ENCODE results near the gene VRK3. TPM values are rescaled to one million over a fixed set of nuclear protein-coding genes. Genes with fewer than 3 reads are reported as not detected.

Gene VRK3
- total RNA-seq, 1 experiment from 2014 or later: 20.9 TPM

DNA sequence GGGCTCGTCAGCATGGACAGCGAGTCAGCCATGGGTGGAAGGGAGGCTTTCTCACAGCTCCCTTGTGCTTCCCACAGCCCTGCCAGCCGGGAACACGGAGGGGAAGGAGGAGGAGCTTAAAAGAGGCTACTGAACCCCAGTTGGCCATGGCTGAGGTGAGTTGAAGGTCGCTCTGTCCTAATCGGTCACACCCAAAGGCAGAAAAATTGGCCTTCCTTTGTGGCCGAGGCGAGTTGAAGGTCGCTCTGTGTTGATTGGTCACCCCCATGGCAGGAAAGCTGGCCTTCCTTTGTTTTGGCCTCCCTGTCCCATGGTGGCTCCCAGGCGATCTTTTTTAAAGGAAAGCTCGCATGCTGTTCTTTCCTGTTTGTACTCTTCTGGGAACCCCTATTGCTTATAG lies 5.8 kb upstream of the VRK3 start:
- no peak for DNase-seq (ENCODE audit: low read depth)

DNA sequence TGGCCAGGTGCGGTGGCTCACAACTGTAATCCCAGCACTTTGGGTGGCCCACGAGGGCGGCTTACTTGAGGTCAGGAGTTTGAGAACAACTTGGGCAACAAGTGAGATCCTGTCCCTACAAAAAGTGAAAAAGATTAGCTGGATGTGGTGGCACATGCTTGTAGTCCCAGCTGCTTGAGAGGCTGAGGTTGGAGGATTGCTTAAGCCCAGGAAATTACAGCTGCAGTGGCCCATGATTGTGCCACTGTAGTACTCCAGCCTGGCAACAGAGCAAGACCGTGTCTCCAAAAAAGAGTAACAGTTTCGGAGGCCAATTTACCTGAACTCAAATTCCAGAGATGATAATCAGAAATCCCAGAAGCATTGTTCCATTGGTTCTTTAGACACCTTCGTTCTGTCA lies 5.1 kb upstream of the VRK3 start:
- no peak for DNase-seq (ENCODE audit: low read depth)

DNA sequence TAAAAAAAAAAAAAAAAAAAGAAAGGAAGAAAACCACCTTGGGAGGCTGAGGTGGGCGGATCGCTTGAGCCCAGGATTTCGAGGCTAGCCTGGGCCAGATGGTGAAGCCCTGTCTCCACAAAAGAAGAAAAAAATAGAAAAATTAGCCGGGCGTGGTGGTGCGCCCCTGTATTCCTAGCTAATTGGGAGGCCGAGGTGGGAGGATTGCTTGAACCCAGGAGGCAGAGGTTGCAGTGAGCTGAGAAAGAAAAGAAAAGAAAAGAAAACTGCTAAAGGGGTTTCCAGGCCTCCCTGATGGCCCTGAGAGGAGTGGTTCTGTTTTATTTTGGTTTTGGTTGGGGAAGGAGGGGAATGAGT lies 1.4 kb upstream of the VRK3 start:
- DNase-seq (ENCODE audit: low read depth): no peak

DNA sequence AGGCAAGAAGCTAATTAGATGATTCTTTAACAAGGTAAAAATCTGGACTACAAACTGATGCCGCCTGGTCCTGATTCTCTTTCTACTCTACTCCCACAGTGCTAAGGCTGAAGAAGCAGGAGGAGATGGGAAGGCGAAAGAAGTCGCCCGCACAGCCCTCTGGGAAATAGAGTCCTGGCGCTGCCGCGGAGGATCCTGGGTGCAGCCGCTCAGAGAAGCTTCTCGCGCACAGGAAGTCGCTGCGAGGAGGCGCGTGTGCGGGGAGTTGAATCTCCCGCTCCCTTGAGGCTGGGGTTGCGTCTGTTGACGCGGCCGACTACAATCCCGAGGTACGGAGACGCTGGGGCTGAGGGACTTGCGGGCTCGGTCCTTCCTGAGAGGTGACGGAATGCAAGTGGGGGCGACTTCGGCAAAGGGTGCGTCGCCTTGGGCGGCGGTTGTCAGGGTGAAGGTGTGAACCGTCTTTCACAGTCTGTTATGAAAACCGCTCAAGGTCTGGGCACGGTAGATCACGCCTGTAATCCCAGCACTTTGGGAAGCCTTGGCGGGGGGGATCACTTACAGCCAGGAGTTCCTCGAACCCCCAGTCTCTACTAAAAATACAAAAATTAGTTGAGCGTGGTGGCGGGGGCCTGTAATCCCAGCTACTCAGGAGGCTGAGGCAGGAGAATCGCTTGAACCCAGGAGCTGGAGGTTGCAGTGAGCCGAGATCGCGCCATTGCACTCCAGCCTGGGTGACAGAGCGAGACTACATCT lies 800 bp upstream of the VRK3 start, which contains the start of gene ZNF473:
ZNF473 (plus strand) TSS at position 212 of the 756 bp plus-strand sequence. CDS start 5,078 bp downstream, outside the sequence.
- DNase-seq (ENCODE audit: low read depth): peak; percentile 97

DNA sequence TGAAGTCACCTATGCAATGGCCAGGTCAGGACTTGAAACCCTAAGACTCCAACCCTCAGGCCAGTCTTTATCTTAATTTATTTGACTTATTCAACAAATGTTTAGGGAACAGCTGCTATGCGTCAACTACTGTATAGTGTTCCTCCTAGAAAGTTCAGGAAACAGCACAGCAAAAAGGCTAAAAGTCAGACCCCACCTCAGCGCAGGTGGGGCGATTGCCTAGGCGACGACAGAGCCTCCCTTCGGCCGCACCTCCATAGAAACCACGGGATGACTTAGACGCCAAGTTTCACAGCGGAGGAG lies 502 bp downstream of the VRK3 start:
- DNase-seq (ENCODE audit: low read depth): no peak

DNA sequence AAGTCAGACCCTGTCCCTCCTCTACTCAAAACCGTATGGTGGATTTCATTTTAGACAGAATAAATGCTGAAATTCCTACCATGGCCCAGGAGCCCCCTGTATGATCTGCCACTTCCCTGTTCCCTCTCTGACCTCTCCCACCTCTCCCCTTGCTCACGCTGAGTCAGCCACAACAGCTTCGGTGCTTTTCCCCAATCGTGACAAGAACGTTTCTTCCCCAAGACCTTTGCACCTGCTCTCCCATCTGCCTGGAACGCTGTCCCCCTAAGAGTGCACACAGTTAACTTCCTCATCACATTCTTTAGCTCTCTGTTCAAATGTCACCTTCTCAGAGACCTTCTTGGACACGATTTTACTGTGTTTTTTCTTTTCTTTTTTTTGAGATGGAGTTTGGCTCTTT lies 2.3 kb downstream of the VRK3 start:
- DNase-seq (ENCODE audit: low read depth): no peak

DNA sequence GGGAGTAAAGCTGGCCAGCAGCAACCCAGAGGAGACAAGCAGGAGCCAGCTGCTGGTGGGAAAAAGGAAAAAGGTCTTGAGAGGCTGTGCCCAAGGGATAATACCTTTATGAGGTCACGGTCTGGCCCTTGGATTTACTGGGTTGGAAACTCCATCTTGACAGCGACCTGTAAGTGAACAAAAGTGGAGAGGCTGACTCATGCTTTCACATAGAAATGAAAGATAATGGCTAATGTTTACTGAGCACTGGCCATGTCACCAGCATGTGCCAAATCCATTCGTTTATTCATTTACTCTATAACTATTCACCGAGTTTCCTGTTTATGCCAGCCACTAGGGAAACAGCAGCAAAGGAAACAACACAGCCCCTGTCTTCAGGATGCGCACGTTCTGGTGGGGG lies 4.7 kb downstream of the VRK3 start:
- no peak for DNase-seq (ENCODE audit: low read depth)

DNA sequence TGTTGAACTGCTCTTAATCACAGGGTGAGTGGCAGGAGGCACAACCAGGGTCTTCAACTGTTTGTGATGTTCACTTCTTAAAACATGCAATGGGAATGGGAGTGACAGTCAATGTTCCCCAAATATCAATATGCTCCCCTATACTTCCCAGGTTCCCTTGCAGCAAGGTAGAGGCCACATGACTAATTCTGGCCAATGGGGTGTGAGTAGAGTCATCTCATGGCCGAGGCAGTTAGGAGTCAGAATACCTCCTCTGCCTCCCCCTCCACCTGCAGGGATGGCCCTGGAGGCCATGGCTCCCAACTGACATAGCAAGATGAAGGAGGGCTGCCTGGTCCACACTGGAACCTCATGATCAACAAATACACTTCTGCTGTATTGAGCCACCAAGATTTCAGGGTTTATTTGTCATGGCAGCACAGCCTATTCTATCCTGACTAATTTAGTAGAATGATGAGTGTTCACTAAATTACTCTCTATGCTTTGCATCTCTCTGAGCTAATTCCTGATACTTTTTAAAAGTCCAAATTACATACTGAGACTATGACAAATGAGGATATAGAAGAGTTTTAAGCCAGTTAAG lies 8.9 kb downstream of the VRK3 start:
- no peak for DNase-seq (ENCODE audit: low read depth)

DNA sequence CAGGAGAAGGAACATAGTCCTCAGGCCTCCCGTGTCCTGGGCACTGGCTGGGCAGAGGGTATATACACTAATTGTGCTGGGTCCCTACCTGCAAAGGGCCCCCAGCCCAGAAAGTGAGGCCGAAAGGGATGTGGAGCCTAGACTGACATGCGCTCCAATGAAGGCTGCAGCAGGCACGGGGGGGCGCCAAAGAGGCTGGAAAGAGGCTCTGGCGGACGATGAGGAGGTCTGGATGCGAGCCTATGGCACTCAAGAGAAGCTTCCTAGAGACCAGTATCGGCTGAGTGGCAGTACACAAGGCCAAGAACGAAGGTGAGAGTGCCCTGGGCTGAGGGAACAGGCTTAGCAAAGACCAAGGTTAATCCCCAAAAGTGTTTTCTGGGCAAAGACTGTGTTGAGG lies 16.6 kb downstream of the VRK3 start:
- DNase-seq (ENCODE audit: low read depth): no peak

DNA sequence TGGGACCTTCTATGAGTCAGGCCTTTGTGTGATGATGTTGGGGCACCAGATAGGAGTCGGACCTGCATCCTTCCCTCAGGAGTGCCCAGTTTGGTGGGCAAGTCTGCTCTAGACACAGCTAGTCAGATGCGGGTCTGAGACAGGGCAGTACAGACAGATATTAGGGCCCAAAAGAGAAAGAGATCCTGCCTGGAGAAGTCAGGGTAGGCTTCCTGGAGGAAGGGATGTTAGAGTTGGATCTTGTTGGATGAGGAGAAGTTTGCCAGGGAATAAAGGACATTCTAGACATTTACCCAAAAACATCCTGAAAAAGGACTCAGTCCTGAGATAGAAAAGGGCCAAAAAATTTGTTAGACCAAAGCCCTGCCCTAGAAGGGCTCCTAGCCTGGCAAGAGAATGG lies 17.2 kb downstream of the VRK3 start:
- DNase-seq (ENCODE audit: low read depth): no peak

DNA sequence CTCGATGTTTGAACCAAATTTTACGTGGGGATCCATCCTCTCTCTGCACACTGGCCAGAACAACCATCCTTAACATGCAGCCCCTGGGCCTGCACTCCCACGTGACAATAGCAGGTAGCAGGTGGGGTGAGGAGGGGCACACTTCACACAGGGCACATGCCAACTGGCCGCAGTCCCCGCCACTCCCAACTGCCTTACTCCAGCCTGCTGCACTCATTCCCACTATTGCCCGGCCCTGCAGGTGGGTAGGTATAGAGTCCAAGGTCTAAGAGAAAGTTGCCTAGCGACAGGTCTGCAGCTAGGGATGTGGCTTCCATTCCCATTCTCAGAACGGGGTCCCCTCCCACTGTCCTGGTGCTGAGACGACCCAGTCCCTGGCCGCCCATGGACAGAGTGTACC lies 18.0 kb downstream of the VRK3 start:
- no peak for DNase-seq (ENCODE audit: low read depth)

DNA sequence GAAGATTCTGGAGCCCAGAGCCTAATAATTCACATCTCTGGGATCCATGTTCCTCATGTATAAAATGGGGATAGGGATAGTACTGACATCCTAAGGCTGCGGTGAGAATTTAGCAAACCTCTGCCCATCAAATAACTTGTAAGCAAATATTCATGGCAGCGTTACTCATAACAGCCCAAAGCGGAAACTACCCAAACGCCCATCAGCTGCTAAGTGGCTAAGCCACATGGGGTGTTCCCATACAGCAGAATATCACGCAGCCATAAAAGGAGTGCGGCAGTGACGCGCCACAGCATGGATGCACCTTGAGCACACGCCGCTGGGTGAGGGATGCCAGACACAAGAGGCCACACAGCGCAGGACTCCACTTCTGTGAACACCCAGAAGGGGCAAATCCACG lies 19.7 kb downstream of the VRK3 start:
- DNase-seq (ENCODE audit: low read depth): no peak

DNA sequence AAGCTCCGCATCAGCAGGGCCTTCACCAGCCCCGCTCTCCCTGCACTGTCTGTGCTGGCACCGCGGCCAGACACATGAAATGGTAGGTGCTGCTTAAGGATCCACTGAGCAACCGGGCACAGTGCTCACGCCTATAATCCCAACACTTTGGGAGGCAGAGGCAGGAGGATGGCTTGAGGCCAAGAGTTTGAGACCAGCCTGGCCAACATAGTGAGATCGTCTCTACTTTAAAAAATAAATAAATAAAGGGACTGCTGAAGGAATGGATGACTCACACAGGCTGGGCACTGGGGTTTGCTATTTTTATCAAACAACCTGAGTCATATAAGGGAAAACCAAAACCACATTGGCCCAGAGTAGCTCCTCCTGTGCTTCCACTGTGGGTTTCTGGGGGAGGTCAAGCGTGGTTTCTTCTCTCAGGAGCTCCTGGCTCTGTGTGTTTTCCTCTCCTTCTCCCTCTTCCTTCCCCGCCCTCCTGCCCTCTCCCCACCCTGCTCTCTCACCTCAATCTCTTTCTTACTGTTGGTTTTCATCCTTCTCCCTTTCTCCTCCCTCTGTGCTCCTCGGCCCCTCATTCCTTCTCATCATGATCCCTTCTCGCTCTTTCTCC lies 21.3 kb downstream of the VRK3 start:
- peak; percentile 98 for DNase-seq (ENCODE audit: low read depth)

DNA sequence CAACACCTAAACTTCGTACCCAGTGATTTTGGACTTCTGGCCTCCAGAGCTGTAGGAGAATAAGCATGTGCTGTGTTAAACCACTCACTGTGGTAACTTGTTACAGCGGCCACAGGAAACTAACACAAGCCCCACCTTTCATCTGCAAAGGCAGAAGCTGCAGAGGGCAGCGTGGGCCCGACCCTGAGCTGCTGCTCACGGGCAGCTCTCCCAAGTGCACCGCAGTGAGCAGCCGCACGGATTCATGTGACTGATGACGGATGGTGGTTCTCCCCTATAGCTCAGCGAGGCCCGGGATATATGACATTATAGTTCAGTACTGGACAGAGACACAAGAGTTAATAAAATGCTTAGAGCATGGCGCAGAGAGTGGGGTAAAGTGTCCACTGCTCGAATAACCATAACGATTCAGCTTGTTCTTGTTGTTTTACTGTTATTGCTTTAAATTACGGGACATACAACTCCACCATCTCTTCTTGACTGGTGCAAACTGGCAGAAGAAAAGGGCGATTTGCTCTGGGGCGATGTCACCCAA lies 21.9 kb downstream of the VRK3 start:
- no peak for DNase-seq (ENCODE audit: low read depth)

DNA sequence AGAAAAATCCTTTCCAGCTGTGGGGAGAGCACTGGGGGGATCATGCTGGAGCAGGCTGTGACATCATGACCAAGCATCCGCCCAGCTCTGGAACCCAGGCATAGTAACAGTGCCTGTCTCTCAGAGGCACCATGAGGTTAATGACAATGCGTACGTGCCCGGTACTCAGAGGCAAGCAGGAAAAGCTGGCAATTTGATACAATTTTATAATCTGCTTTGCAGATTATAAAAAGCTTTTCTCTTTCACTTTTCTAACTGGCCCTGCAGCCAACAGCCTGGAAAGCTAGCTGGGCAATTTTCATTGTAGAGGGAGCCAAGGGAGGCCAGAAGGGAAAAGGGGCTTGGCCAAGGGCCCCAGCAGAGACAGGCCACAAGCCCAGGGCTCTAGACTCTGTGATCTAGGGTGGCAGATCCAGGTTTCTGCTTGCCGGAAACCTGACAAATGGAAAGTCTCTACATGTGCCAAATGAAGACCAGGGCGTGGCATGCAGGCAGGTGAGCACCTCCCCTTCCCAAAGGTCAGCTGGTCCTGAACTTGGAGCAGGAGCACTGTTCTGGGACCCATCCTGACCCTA lies 22.7 kb downstream of the VRK3 start:
- DNase-seq (ENCODE audit: low read depth): no peak

DNA sequence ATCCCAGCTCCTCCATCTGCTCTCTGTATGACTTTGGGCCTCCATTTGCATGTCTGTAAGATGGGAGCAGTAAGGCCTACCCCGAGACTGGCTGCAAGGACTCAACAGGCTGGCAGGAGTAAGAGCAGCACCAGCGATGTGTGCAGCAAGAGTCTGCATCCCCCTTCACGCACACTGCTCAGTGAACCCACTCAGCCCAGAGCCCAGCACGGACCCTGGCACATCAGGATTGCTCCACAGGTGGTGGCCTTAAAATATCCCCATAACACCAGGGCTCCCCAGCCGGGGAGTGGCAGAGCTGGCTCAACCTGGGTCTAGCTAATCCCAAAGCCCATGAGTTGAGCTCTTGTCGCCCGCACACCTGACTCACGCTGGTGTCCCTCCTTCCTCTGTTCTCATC lies 23.4 kb downstream of the VRK3 start:
- DNase-seq (ENCODE audit: low read depth): no peak

DNA sequence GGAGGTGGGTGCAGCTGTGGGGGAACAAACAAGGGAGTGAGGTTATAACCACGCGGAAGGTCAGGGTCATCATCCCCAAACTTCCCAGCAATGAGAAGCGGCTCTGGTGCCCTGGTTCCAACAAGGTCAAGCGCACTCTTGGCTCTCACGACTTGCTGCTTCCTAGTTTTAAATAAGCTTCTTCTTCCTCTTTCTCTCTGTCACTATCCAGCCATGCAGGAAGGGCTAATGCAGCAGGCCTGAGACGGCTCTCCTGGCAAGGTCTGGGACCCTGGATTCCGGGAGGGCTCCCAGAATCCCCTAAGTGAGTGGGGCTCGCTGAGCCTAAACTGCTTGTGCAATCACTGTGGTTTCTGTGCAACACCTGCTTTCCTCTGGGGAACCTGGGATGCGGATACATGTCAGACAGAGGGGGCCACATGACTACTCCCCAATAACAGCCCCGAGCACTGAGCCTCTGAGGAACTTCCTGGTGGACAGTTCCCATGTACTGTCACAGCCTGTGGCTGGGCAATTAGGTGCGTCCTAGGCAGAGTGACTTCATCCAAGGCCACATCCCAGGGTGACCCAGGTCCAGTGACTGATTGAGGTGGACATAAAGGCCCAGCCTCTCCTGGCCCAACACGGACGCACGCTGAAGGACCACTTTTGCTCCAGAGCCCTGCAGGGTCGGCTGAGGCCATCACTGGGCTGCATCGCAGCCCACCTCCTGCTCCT lies 24.2 kb downstream of the VRK3 start:
- DNase-seq (ENCODE audit: low read depth): no peak

DNA sequence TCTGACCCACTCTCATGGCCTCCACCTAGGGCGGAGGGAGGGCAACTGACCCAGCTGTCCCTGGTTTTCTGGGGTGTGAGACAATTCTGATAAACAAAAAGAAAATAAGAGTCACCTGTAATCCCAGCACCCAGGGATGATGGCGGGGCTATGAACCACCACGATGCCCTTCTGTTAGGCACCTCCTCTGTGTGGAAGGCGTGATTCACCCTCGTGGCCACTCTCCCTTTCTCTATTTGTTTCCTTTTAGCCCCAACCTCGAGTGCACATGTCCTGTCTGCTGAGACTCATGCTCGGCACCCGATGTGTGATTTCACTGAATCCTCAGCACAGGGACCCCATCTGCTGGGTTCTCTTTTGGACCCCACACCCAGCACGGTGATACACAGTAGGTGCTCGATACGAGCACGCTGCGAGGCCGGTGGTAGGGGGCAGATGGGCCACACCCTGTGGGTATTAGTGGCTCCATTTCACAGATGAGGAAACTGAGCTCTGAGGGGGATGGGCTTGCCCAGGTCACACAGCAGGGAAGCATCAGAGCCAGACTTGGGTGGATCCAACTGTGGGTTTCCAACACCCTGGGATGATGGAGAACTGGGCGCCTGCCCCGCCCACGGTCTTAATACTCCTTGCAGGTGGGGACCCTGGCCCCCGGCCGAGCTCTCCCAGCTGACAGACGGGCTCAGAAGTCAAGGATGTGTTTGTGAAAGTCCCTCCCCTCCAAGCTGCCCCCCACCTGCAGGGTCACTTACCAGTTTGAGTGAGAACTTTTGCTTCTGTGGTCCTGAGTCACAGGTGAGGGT lies 24.9 kb downstream of the VRK3 start:
- DNase-seq (ENCODE audit: low read depth): no peak

DNA sequence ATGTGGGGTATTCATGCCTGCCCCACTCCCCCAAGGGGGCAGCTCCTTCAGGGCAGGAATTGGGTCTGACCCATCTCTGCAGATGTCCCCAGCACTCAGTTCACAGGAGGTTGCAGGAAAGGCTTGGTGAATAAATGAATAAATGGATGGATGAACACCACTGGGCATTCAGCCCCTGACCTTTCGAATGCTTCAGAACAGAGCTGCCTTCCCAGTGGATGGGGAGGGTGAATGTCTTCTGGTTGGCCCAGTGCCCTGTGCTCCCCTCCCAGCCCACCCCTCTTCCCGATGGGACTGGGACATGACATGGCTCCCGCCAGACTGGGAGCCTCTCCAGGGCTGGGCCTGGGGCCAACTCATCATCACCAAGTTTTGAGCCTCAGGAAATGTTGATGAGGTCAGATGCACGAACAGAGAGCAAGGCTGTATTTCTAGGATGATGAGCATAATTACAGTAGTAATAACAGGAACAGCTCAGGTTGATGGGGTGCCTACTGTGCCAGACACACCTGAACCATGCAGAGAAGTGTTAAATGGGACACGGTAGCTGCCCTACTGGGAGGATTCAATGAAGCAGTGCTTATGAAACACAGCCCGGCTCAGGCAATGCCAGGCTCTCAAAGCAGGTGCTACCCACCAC lies 25.7 kb downstream of the VRK3 start:
- no peak for DNase-seq (ENCODE audit: low read depth)

DNA sequence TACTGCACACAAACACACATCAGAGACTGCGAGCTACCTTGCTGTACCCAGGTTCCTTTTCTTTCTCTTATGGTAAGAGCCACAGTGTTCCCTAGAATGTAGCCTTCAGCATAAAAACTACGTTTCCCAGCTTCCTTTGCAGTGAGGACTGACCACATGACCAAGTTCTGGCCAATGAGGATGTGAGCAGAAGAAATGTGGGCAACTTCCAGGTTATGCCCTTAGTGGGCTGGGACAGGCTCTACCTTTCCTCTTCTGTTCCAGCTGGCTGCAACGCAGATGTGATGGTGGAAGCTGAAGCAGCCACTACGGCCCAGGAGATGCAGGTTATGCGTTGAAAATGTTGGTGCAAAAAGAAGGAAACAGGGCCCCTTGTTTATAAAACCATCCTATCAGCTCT lies 27.5 kb downstream of the VRK3 start:
- DNase-seq (ENCODE audit: low read depth): peak; percentile 51

DNA sequence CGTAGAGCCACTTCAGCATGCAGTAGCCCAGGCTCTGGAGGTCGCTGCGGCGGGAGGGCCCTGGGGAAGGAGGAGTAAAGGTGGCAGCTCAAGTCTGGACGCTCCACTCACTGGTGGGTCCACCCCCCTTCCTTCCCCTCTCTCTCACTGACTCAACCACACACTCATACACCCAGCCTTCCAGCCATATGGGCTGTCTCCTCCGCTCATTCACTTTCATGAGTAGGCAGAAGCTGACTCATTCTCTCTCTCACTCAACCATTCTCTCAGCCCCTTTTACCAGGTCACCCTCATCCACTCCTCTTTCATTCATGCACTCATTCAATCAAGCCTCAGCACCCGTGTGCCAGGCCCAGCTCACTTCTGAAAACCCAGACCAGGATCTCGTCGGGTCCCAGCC lies 36.7 kb downstream of the VRK3 start:
- peak; percentile 74 for DNase-seq (ENCODE audit: low read depth)
